Uterus (tissue), 4 donors: ENCODE measurements around the gene MLF2. TPM values are rescaled to one million over a fixed set of nuclear protein-coding genes. Genes with fewer than 3 reads are reported as not detected.

Experiments used
- DNase-seq, 2 donors: peaks; one replicate each; pipeline ENCODE4 v3.0.0-alpha.2; 2019 to 2020
- H3K27ac ChIP-seq, 2 donors: fragments of 200-600 bp; sonication (generic); 1 replicate in 1 of 2; 2 replicates in 1 of 2; pipeline ENCODE4 v1.5.1; 2016 to 2018
- H3K27me3 ChIP-seq, 2 donors: fragments of 200-600 bp; sonication (generic); one replicate each; pipeline ENCODE4 v1.5.1; 2018 to 2019; ENCODE audit warnings: control low read depth in 1 of 2
- H3K36me3 ChIP-seq, 2 donors: fragments of 200-600 bp; sonication (generic); one replicate each; pipeline ENCODE4 v1.5.1; 2019; ENCODE audit warnings: control low read depth in 1 of 2
- H3K4me1 ChIP-seq, 2 donors: fragments of 200-600 bp; sonication (generic); one replicate each; pipeline ENCODE4 v1.5.1; 2018 to 2019; ENCODE audit warnings: control low read depth in 1 of 2
- H3K4me3 ChIP-seq, 2 donors: fragments of 200-600 bp; sonication (generic); 1 replicate in 1 of 2; 2 replicates in 1 of 2; pipeline ENCODE4 v1.5.1; 2018 to 2019; ENCODE audit warnings: mild to moderate bottlenecking in 1 of 2
- H3K9me3 ChIP-seq, 2 donors: fragments of 200-600 bp; sonication (generic); one replicate each; pipeline ENCODE4 v1.5.1; 2019; ENCODE audit warnings: control low read depth in 1 of 2
- POLR2A ChIP-seq, 2 donors: fragments of 450-650 bp; IDR thresholded peaks; one replicate each; pipeline ENCODE4 v1.6.1; 2016; ENCODE audit warnings: antibody characterized with exemption in 2 of 2, mild to moderate bottlenecking in 1 of 2, moderate library complexity in 1 of 2
- intact Hi-C: fragments of 100-400 bp; cut with DNase I; formaldehyde crosslinking; loops from one replicate; pipeline ENCODE4 v1.15.1; 2023; ENCODE audit warnings: low total_unique reads
- small RNA-seq: library from RNA; depleted of rRNA; stranded (forward); fragments of <200 nt; gene quantifications from one replicate; pipeline ENCODE3, GENCODE V24; 2016
- total RNA-seq, 4 donors: library from RNA; depleted of rRNA in 3 of 4; stranded (reverse); fragments of >200 nt in 3 of 4; gene quantifications; one replicate each; pipeline versions ENCODE4 v1.1.0 to v1.2.4, GENCODE V29; 2014 to 2023
- TF ChIP-seq, protein P1 (sequence below), 4 experiments: fragments of 200-600 bp in 2 of 4; fragments of 450-650 bp in 2 of 4; sonication (generic) in 2 of 4; IDR thresholded peaks; one replicate each; pipeline ENCODE4 v1.5.1; 2016 to 2019; ENCODE audit warnings: antibody characterized with exemption in 4 of 4, mild to moderate bottlenecking in 2 of 4, moderate library complexity in 1 of 4
- donor health status: DM: yes; HTN: yes; CAD: no.

The MLF2 gene
- total RNA-seq, 4 donors from 2014 or later: 124 to 408 (median 147) TPM

- Histone ChIP-seq H3K27me3 (peaks cover 0 to 5% of the 10 kb centered on the region in 2 donors), H3K4me1 (no peaks in the 10 kb centered on the region), H3K27ac (peak overlapping the region; percentile 23 to 67), H3K36me3 (no peaks in the 10 kb centered on the region), H3K9me3 (no peaks in the 10 kb centered on the region), H3K4me3 (peak overlapping the region; percentile 27 to 65)
- peak; percentile 27 to 34 for DNase-seq
- TF ChIP-seq, protein P1, sequence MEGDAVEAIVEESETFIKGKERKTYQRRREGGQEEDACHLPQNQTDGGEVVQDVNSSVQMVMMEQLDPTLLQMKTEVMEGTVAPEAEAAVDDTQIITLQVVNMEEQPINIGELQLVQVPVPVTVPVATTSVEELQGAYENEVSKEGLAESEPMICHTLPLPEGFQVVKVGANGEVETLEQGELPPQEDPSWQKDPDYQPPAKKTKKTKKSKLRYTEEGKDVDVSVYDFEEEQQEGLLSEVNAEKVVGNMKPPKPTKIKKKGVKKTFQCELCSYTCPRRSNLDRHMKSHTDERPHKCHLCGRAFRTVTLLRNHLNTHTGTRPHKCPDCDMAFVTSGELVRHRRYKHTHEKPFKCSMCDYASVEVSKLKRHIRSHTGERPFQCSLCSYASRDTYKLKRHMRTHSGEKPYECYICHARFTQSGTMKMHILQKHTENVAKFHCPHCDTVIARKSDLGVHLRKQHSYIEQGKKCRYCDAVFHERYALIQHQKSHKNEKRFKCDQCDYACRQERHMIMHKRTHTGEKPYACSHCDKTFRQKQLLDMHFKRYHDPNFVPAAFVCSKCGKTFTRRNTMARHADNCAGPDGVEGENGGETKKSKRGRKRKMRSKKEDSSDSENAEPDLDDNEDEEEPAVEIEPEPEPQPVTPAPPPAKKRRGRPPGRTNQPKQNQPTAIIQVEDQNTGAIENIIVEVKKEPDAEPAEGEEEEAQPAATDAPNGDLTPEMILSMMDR (IDR thresholded peaks at IDR 0.05): no peak
- TF ChIP-seq POLR2A (IDR thresholded peaks at IDR 0.05): no peak
- intact Hi-C loops: no loop called here
Observed at GRCh38 chr12:6699989-6700645, 52.8 kb downstream of the MLF2 start.

GRCh38 chr12:6699259-6699988, 53.5 kb downstream of the MLF2 start:
- intact Hi-C loops: no loop called here
- no peak for TF ChIP-seq POLR2A (IDR thresholded peaks at IDR 0.05)
- TF ChIP-seq, protein P1 (IDR thresholded peaks at IDR 0.05): no peak
- Histone ChIP-seq H3K4me1 (no peaks in the 10 kb centered on the region), H3K36me3 (no peaks in the 10 kb centered on the region), H3K9me3 (no peaks in the 10 kb centered on the region), H3K27ac (peak overlapping the region; percentile 23 to 67), H3K4me3 (peak overlapping the region; percentile 27 to 65), H3K27me3 (peaks cover 0 to 5% of the 10 kb centered on the region in 2 donors)
- DNase-seq: no peak

DNA sequence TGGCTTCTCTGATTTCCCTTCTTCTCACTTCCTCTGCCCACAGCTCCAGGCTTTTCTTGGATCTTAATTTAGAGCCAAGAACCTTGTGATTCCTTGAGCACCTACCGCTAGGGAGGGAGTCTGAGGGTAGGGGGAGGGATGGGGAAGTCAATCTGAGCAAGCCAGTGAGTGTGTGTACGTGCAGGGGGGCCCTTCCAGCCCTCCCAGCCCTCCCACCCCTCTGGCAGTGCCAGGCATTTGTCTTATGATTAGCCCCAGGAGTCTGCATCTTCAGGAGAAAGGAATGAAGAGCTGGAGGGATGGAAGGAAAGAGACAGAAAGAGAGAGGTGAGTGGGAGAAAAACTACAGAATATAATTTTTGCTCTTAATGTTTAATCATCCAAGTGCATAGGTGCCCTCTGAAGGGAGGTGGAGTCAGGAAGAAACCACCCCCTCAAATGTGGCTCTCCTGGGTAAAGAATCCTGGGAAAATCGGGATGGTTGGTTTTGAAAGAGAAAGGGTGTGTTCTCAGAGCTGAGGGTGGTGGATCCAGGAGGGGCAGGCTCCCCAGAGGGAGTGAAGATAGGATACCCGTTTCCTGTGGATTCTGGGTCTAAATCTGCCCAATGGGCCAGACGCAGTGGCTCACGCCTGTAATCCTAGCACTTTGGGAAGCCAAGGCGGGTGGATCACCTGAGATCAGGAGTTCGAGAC, 54.4 kb downstream of the MLF2 start:
- TF ChIP-seq, protein P1 (IDR thresholded peaks at IDR 0.05): no peak
- TF ChIP-seq POLR2A (IDR thresholded peaks at IDR 0.05): no peak
- H3K27ac ChIP-seq: no peak overlapping the region
- intact Hi-C loops: no loop called here
- no peak overlapping the region for H3K4me3 ChIP-seq
- no peaks in the 10 kb centered on the region for H3K36me3 ChIP-seq
- peaks cover 0 to 5% of the 10 kb centered on the region in 2 donors for H3K27me3 ChIP-seq
- no peak for DNase-seq
- no peaks in the 10 kb centered on the region for H3K9me3 ChIP-seq
- H3K4me1 ChIP-seq: no peaks in the 10 kb centered on the region

Small RNA genes within 50 kb of the gene (small RNA-seq; reads per million reads assigned to genes)
- not detected for gene RNU6-781P

Other genes starting within 250 kb of the MLF2 start
- gene GAPDH, start 218.6 kb downstream of the MLF2 start, total RNA-seq: 1,000 to 10,000 TPM in 2 of 4 donors, 100 to 1,000 TPM in 2; 962 to 1,122 (median 1,020) TPM
- gene IFFO1, start 197.1 kb downstream of the MLF2 start, total RNA-seq: 10 to 100 TPM; 17.1 to 50.6 (median 32.8) TPM
- 10 to 100 TPM in 2 of 4 donors, 1 to 10 TPM in 2; 4.1 to 47.6 (median 10.1) TPM for gene NOP2, start 184.8 kb downstream of the MLF2 start, total RNA-seq
- 100 to 1,000 TPM in 3 of 4 donors, 10 to 100 TPM in 1; 99.4 to 323 (median 247) TPM for gene CHD4, start 145.8 kb downstream of the MLF2 start, total RNA-seq
- gene LPAR5, start 117.2 kb downstream of the MLF2 start, total RNA-seq: 1 to 10 TPM in 1 of 4 donors, under 1 TPM in 1, not detected in 2; 0.61 to 1.3 TPM
- 1 to 10 TPM in 2 of 4 donors, under 1 TPM in 1, not detected in 1; 0.35 to 1.6 (median 1.5) TPM for gene ACRBP, start 105.7 kb downstream of the MLF2 start, total RNA-seq
- 100 to 1,000 TPM in 1 of 4 donors, 10 to 100 TPM in 3; 25.2 to 180 (median 62.0) TPM for gene ING4, start 90.0 kb downstream of the MLF2 start, total RNA-seq
- gene ZNF384, start 63.8 kb downstream of the MLF2 start, total RNA-seq: 10 to 100 TPM; 13.6 to 71.3 (median 33.1) TPM
- 10 to 100 TPM in 1 of 4 donors, 1 to 10 TPM in 1, under 1 TPM in 1, not detected in 1; 0.55 to 11.5 (median 1.5) TPM for gene PIANP, start 52.3 kb downstream of the MLF2 start, total RNA-seq
- 10 to 100 TPM; 35.6 to 50.3 (median 37.7) TPM for gene COPS7A, start 29.1 kb downstream of the MLF2 start, total RNA-seq
- gene PTMS, start 13.2 kb upstream of the MLF2 start, total RNA-seq: 100 to 1,000 TPM; 105 to 853 (median 140) TPM
- gene LAG3, start 19.4 kb upstream of the MLF2 start, total RNA-seq: 10 to 100 TPM in 1 of 4 donors, 1 to 10 TPM in 2, under 1 TPM in 1; 0.41 to 14.6 (median 4.0) TPM
- 10 to 100 TPM in 2 of 4 donors, 1 to 10 TPM in 2; 1.0 to 24.3 (median 10.4) TPM for gene CD4, start 36.4 kb upstream of the MLF2 start, total RNA-seq
- gene GPR162, start 68.7 kb upstream of the MLF2 start, total RNA-seq: 10 to 100 TPM in 1 of 4 donors, 1 to 10 TPM in 2, under 1 TPM in 1; 0.29 to 23.1 (median 3.4) TPM
- 10 to 100 TPM; 27.4 to 90.1 (median 59.9) TPM for gene P3H3, start 75.3 kb upstream of the MLF2 start, total RNA-seq
- gene GNB3, start 87.8 kb upstream of the MLF2 start, total RNA-seq: 10 to 100 TPM in 1 of 4 donors, 1 to 10 TPM in 1, under 1 TPM in 1, not detected in 1; under 0.01 to 18.3 (median 2.7) TPM
- 1 to 10 TPM in 1 of 4 donors, under 1 TPM in 1, not detected in 2; 0.76 to 9.6 TPM for gene CDCA3, start 98.1 kb upstream of the MLF2 start, total RNA-seq
- 10 to 100 TPM; 37.1 to 68.6 (median 52.8) TPM for gene USP5, start 99.0 kb upstream of the MLF2 start, total RNA-seq
- gene TPI1, start 114.4 kb upstream of the MLF2 start, total RNA-seq: 100 to 1,000 TPM; 159 to 307 (median 240) TPM
- gene SPSB2, start 120.2 kb upstream of the MLF2 start, total RNA-seq: 10 to 100 TPM in 1 of 4 donors, 1 to 10 TPM in 3; 2.8 to 11.3 (median 5.0) TPM
- gene LRRC23, start 151.7 kb upstream of the MLF2 start, total RNA-seq: 10 to 100 TPM in 2 of 4 donors, 1 to 10 TPM in 1, under 1 TPM in 1; 0.29 to 13.5 (median 10.6) TPM
- gene ENO2, start 161.4 kb upstream of the MLF2 start, total RNA-seq: 10 to 100 TPM in 3 of 4 donors, 1 to 10 TPM in 1; 9.7 to 84.7 (median 24.4) TPM
- 100 to 1,000 TPM in 1 of 4 donors, 10 to 100 TPM in 3; 10.8 to 283 (median 28.7) TPM for gene ATN1, start 174.8 kb upstream of the MLF2 start, total RNA-seq
- not detected for gene RNU7-1, start 190.7 kb upstream of the MLF2 start, total RNA-seq
- gene C12orf57, start 190.9 kb upstream of the MLF2 start, total RNA-seq: 1,000 to 10,000 TPM in 2 of 4 donors, 100 to 1,000 TPM in 2; 259 to 2,496 (median 1,289) TPM
- gene PTPN6, start 198.2 kb upstream of the MLF2 start, total RNA-seq: 10 to 100 TPM in 2 of 4 donors, under 1 TPM in 2; 0.59 to 19.8 (median 5.9) TPM
- gene PHB2, start 217.5 kb upstream of the MLF2 start, total RNA-seq: 100 to 1,000 TPM; 129 to 167 (median 145) TPM
- gene EMG1, start 217.8 kb upstream of the MLF2 start, total RNA-seq: 10 to 100 TPM; 25.9 to 62.8 (median 44.0) TPM